ENCODE data around the gene NAPA. TPM values are rescaled to one million over a fixed set of nuclear protein-coding genes. Genes with fewer than 3 reads are reported as not detected.
A peak's percentile ranks its signal among the peaks of the same experiment; 100 is the strongest.

The NAPA gene
- polyA plus RNA-seq, 1 donor from 2014 or later: 100 TPM

DNA sequence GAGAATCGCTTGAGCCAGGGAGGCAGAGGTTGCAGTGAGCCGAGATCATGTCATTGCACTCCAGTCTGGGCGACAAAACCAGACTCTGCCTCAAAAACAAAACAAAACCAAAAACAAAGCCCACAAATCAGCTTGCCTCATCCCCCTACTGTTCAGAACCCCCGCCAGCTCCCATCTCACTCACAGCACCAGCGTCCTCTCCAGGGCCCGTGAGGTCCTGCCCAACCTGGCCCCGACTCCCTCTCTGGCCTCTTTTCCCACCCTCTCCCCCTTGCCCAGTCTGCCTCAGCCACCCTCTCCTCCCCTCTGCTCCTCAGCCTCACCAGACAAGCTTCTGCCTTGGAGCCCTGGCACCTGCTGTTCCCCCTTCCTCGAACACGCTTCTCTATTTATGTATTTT lies 46.9 kb downstream of the NAPA start:
- TF ChIP-seq, protein P1, sequence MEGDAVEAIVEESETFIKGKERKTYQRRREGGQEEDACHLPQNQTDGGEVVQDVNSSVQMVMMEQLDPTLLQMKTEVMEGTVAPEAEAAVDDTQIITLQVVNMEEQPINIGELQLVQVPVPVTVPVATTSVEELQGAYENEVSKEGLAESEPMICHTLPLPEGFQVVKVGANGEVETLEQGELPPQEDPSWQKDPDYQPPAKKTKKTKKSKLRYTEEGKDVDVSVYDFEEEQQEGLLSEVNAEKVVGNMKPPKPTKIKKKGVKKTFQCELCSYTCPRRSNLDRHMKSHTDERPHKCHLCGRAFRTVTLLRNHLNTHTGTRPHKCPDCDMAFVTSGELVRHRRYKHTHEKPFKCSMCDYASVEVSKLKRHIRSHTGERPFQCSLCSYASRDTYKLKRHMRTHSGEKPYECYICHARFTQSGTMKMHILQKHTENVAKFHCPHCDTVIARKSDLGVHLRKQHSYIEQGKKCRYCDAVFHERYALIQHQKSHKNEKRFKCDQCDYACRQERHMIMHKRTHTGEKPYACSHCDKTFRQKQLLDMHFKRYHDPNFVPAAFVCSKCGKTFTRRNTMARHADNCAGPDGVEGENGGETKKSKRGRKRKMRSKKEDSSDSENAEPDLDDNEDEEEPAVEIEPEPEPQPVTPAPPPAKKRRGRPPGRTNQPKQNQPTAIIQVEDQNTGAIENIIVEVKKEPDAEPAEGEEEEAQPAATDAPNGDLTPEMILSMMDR (IDR thresholded peaks at IDR 0.05; ENCODE audit: poor library complexity, severe bottlenecking): no peak
- TF ChIP-seq EP300 (conservative IDR thresholded peaks at IDR 0.05; ENCODE audit: poor library complexity, severe bottlenecking) (no peak), SMC3 (conservative IDR thresholded peaks at IDR 0.05; ENCODE audit: poor library complexity) (no peak)
- no peak overlapping the region for H2AFZ ChIP-seq (ENCODE audit: low read depth, low read length)
- no peak overlapping the region for H3K27ac ChIP-seq (ENCODE audit: low read length)

GRCh38 chr19:47465957-47466356 lies 48.9 kb downstream of the NAPA start:
- H3F3A ChIP-seq (ENCODE audit: insufficient read depth, low read length, poor library complexity, severe bottlenecking): no peaks in the 10 kb centered on the region
- no peak overlapping the region for H3K9ac ChIP-seq (ENCODE audit: low read length)
- peak overlapping the region; percentile 54 for H3K4me3 ChIP-seq (ENCODE audit: low read length)
- no peaks in the 10 kb centered on the region for H3K9me2 ChIP-seq (ENCODE audit: insufficient read depth, low read length)
- no peak overlapping the region for H2AFZ ChIP-seq (ENCODE audit: low read depth, low read length)
- no peaks in the 10 kb centered on the region for H3K27me3 ChIP-seq (ENCODE audit: insufficient read depth, low read depth, low read length)
- no peaks in the 10 kb centered on the region for H4K20me1 ChIP-seq (ENCODE audit: insufficient read depth)
- H3K9me3 ChIP-seq (ENCODE audit: low read length): no peaks in the 10 kb centered on the region
- H3K79me2 ChIP-seq (replicated peaks; ENCODE audit: insufficient read depth, low read length): no peaks in the 10 kb centered on the region
- no peak for TF ChIP-seq TAF1 (IDR thresholded peaks at IDR 0.05; ENCODE audit: low read depth)
- TF ChIP-seq EZH2 (IDR thresholded peaks at IDR 0.05; ENCODE audit: borderline replicate concordance, insufficient read depth, low read length, poor library complexity, severe bottlenecking): no peak
- TF ChIP-seq EP300 (conservative IDR thresholded peaks at IDR 0.05; ENCODE audit: poor library complexity, severe bottlenecking): no peak
- no peak for TF ChIP-seq MXI1 (conservative IDR thresholded peaks at IDR 0.05; ENCODE audit: poor library complexity, severe bottlenecking)
- TF ChIP-seq SMC3 (conservative IDR thresholded peaks at IDR 0.05; ENCODE audit: poor library complexity): no peak
- TF ChIP-seq POLR2AphosphoS5 (IDR thresholded peaks at IDR 0.05): no peak
- no peak for TF ChIP-seq RAD21 (conservative IDR thresholded peaks at IDR 0.05)
- TF ChIP-seq, protein P1 (IDR thresholded peaks at IDR 0.05; ENCODE audit: poor library complexity, severe bottlenecking): no peak
- TF ChIP-seq, protein P2, sequence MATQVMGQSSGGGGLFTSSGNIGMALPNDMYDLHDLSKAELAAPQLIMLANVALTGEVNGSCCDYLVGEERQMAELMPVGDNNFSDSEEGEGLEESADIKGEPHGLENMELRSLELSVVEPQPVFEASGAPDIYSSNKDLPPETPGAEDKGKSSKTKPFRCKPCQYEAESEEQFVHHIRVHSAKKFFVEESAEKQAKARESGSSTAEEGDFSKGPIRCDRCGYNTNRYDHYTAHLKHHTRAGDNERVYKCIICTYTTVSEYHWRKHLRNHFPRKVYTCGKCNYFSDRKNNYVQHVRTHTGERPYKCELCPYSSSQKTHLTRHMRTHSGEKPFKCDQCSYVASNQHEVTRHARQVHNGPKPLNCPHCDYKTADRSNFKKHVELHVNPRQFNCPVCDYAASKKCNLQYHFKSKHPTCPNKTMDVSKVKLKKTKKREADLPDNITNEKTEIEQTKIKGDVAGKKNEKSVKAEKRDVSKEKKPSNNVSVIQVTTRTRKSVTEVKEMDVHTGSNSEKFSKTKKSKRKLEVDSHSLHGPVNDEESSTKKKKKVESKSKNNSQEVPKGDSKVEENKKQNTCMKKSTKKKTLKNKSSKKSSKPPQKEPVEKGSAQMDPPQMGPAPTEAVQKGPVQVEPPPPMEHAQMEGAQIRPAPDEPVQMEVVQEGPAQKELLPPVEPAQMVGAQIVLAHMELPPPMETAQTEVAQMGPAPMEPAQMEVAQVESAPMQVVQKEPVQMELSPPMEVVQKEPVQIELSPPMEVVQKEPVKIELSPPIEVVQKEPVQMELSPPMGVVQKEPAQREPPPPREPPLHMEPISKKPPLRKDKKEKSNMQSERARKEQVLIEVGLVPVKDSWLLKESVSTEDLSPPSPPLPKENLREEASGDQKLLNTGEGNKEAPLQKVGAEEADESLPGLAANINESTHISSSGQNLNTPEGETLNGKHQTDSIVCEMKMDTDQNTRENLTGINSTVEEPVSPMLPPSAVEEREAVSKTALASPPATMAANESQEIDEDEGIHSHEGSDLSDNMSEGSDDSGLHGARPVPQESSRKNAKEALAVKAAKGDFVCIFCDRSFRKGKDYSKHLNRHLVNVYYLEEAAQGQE (IDR thresholded peaks at IDR 0.05; ENCODE audit: borderline replicate concordance): no peak
- peak overlapping the region; percentile 70 for H3K27ac ChIP-seq (ENCODE audit: low read length)
- H3K4me2 ChIP-seq (ENCODE audit: low read length): no peak overlapping the region
- no peaks in the 10 kb centered on the region for H3K36me3 ChIP-seq (ENCODE audit: insufficient read depth, low read length)

More for the DNA sequence above, 46.9 kb downstream of the NAPA start:
- H4K20me1 ChIP-seq (ENCODE audit: insufficient read depth): no peaks in the 10 kb centered on the region
- no peaks in the 10 kb centered on the region for H3K36me3 ChIP-seq (ENCODE audit: insufficient read depth, low read length)
- H3K9me3 ChIP-seq (ENCODE audit: low read length): no peaks in the 10 kb centered on the region
- no peaks in the 10 kb centered on the region for H3K79me2 ChIP-seq (replicated peaks; ENCODE audit: insufficient read depth, low read length)
- H3K4me2 ChIP-seq (ENCODE audit: low read length): no peak overlapping the region
- H3F3A ChIP-seq (ENCODE audit: insufficient read depth, low read length, poor library complexity, severe bottlenecking): no peaks in the 10 kb centered on the region
- no peaks in the 10 kb centered on the region for H3K9me2 ChIP-seq (ENCODE audit: insufficient read depth, low read length)
- no peaks in the 10 kb centered on the region for H3K27me3 ChIP-seq (ENCODE audit: insufficient read depth, low read depth, low read length)
- H3K9ac ChIP-seq (ENCODE audit: low read length): no peak overlapping the region
- H3K4me3 ChIP-seq (ENCODE audit: low read length): no peak overlapping the region
